H1 (cell line): Measurements from ENCODE around the gene IQCE.

Experiments
- CEBPB ChIP-seq: IDR thresholded peaks from 2 replicates; pipeline ENCODE4 v1.6.1; 2012; ENCODE audit warnings: low read depth, low read length
- CTCF ChIP-seq, 3 experiments: IDR thresholded peaks; 1 replicate in 2 of 3; 2 replicates in 1 of 3; pipeline versions ENCODE4 v1.5.1 to v1.6.1; 2011; ENCODE audit warnings: low read length in 3 of 3, mild to moderate bottlenecking in 3 of 3, inconsistent platforms in 2 of 3, low read depth in 1 of 3, moderate library complexity in 1 of 3; ENCODE audit not compliant: insufficient read depth in 1 of 3; ENCODE audit errors: control extremely low read depth in 1 of 3
- EGR1 ChIP-seq: IDR thresholded peaks from 2 replicates; pipeline ENCODE4 v1.6.1; 2011; ENCODE audit warnings: low read depth, low read length, borderline replicate concordance
- EZH2 ChIP-seq: fragments of 200-600 bp; sonication (generic); IDR thresholded peaks from 2 replicates; pipeline ENCODE4 v1.7.1; 2012; ENCODE audit warnings: low read depth, mild to moderate bottlenecking, moderate library complexity, low read length, inconsistent platforms; ENCODE audit not compliant: severe bottlenecking
- FOSL1 ChIP-seq: IDR thresholded peaks from 2 replicates; pipeline ENCODE4 v1.6.1; 2011; ENCODE audit warnings: mild to moderate bottlenecking, low read depth, low read length, moderate library complexity; ENCODE audit not compliant: insufficient read depth
- HDAC2 ChIP-seq, 2 experiments: fragments of 300-600 bp in 1 of 2; sonication (generic) in 1 of 2; IDR thresholded peaks; 2 replicates each; pipeline ENCODE4 v1.6.1; 2011 to 2012; ENCODE audit warnings: low read depth in 2 of 2, low read length in 2 of 2, mild to moderate bottlenecking in 2 of 2, moderate library complexity in 2 of 2, borderline replicate concordance in 1 of 2, inconsistent platforms in 1 of 2
- JUN ChIP-seq: IDR thresholded peaks from 2 replicates; pipeline ENCODE4 v1.6.1; 2011; ENCODE audit warnings: low read depth, mild to moderate bottlenecking, improper control_type of control experiment, low read length
- JUND ChIP-seq: IDR thresholded peaks from 2 replicates; pipeline ENCODE4 v1.6.1; 2011; ENCODE audit warnings: mild to moderate bottlenecking, improper control_type of control experiment, low read length
- SUZ12 ChIP-seq: fragments of 200-600 bp; sonication (generic); IDR thresholded peaks from 2 replicates; pipeline ENCODE4 v1.6.1; 2012; ENCODE audit warnings: mild to moderate bottlenecking, inconsistent platforms, low read length, moderate library complexity, mixed read lengths

DNA sequence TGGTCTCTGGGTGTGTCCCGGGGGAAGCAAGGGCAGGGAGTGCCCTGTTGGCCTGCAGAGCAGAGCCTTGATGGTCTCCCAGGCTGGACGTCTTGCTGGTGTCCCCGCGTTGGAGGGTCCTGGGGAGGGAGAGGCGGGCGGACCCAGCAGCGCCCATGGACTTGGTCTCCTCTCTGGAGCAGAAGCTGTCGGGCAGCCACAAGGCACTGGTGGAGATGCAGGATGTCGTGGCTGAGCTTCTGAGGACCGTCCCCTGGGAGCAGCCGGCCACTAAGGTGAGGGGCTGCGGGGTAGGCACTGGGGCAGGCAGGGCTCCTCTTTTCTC is 93.9 kb downstream of the IQCE start:
- no peak for TF ChIP-seq JUND
- no peak for TF ChIP-seq EZH2
- TF ChIP-seq HDAC2 (IDR thresholded peaks at IDR 0.05; ENCODE audit: borderline replicate concordance in 1 of 2, low read depth in 2 of 2, low read length in 2 of 2) = no peak
- no peak for TF ChIP-seq FOSL1
- no peak for TF ChIP-seq JUN
- no peak for TF ChIP-seq SUZ12
- TF ChIP-seq EGR1 = no peak
- TF ChIP-seq CTCF (IDR thresholded peaks at IDR 0.05; ENCODE audit: control extremely low read depth in 1 of 3, insufficient read depth in 1 of 3, low read depth in 1 of 3, low read length in 3 of 3) = no peak
- no peak for TF ChIP-seq CEBPB
